Loucy (cell line): Measurements from ENCODE around the gene RNFT2.

Experiments used
- EZH2phosphoT487 ChIP-seq: fragments of 200-600 bp; IDR thresholded peaks from 2 replicates; pipeline ENCODE4 v1.6.1; 2018; ENCODE audit warnings: antibody characterized with exemption, mild to moderate bottlenecking, moderate library complexity, borderline replicate concordance
- TF ChIP-seq, protein P1 (sequence below): fragments of 200-600 bp; sonication (generic); conservative IDR thresholded peaks from 2 replicates; pipeline ENCODE4 v1.5.1; 2014; ENCODE audit warnings: mild to moderate bottlenecking, antibody characterized with exemption, low read length

GRCh38 chr12:116691636-116692035 lies 46.5 kb upstream of the RNFT2 start:
- TF ChIP-seq, protein P1, sequence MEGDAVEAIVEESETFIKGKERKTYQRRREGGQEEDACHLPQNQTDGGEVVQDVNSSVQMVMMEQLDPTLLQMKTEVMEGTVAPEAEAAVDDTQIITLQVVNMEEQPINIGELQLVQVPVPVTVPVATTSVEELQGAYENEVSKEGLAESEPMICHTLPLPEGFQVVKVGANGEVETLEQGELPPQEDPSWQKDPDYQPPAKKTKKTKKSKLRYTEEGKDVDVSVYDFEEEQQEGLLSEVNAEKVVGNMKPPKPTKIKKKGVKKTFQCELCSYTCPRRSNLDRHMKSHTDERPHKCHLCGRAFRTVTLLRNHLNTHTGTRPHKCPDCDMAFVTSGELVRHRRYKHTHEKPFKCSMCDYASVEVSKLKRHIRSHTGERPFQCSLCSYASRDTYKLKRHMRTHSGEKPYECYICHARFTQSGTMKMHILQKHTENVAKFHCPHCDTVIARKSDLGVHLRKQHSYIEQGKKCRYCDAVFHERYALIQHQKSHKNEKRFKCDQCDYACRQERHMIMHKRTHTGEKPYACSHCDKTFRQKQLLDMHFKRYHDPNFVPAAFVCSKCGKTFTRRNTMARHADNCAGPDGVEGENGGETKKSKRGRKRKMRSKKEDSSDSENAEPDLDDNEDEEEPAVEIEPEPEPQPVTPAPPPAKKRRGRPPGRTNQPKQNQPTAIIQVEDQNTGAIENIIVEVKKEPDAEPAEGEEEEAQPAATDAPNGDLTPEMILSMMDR = no peak
- no peak for TF ChIP-seq EZH2phosphoT487
